Ascending aorta (tissue), 2 donors: ENCODE results near the gene KRT36. TPM values are rescaled to one million over a fixed set of nuclear protein-coding genes. Genes with fewer than 3 reads are reported as not detected.

Experiments
- DNase-seq, 2 donors: peaks; one replicate each; pipeline ENCODE4 v3.0.0-alpha.2; 2019; ENCODE audit warnings: low spot score in 2 of 2
- H3K27ac ChIP-seq, 2 donors: fragments of 200-600 bp; sonication (generic); one replicate each; pipeline ENCODE4 v1.5.1; 2016 to 2017; ENCODE audit warnings: mild to moderate bottlenecking in 1 of 2
- H3K27me3 ChIP-seq: fragments of 200-600 bp; sonication (generic); one replicate; pipeline ENCODE4 v1.5.1; 2017
- H3K36me3 ChIP-seq, 2 donors: fragments of 200-600 bp; sonication (generic); one replicate each; pipeline ENCODE4 v1.5.1; 2016
- H3K4me1 ChIP-seq, 2 donors: fragments of 200-600 bp; sonication (generic); one replicate each; pipeline ENCODE4 v1.5.1; 2016 to 2017; ENCODE audit warnings: mild to moderate bottlenecking in 1 of 2
- H3K4me3 ChIP-seq, 2 donors: fragments of 200-600 bp; sonication (generic); one replicate each; pipeline ENCODE4 v1.5.1; 2016 to 2017; ENCODE audit warnings: mild to moderate bottlenecking in 1 of 2
- H3K9me3 ChIP-seq, 2 donors: fragments of 200-600 bp; sonication (generic); one replicate each; pipeline ENCODE4 v1.5.1; 2016
- intact Hi-C: fragments of 100-400 bp; cut with DNase I; formaldehyde crosslinking; loops from one replicate; pipeline ENCODE4 v1.15.1; 2023
- total RNA-seq: library from RNA; depleted of rRNA; stranded (reverse); fragments of >200 nt; gene quantifications from one replicate; pipeline ENCODE4 v1.1.0, GENCODE V29; 2016
- TF ChIP-seq, protein P1 (sequence below), 3 experiments: fragments of 200-600 bp in 2 of 3; fragments of 450-650 bp in 1 of 3; sonication (generic) in 2 of 3; IDR thresholded peaks; one replicate each; pipeline ENCODE4 v1.5.1; 2016 to 2019; ENCODE audit warnings: antibody characterized with exemption in 3 of 3, mild to moderate bottlenecking in 1 of 3, moderate library complexity in 1 of 3

KRT36 gene
- total RNA-seq, 1 donor from 2014 or later = not detected

DNA sequence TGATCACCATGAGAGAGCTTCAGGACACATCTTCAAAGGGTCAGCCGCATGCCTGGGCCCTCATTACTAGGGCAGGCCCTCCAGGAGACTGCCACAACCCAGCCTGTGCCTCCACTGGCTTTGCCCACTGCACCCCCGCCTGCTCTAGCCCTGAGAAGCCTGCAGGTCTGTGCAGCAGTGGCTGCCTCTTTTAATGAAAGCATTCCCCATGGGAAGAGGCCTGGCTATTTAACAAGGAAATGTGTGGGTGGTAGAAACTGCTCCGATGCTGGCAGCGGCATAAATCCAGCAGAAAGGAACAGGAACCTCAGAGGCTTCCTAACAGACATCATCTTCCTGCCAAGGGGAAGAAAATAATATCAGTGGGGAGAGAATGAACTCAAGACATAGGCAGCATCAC lies 22.1 kb downstream of the KRT36 start:
- no peaks in the 10 kb centered on the region for H3K9me3 ChIP-seq
- no peaks in the 10 kb centered on the region for H3K36me3 ChIP-seq
- H3K27me3 ChIP-seq = no peaks in the 10 kb centered on the region
- H3K4me1 ChIP-seq = no peaks in the 10 kb centered on the region
- no peak overlapping the region for H3K27ac ChIP-seq
- H3K4me3 ChIP-seq = no peak overlapping the region
- TF ChIP-seq, protein P1, sequence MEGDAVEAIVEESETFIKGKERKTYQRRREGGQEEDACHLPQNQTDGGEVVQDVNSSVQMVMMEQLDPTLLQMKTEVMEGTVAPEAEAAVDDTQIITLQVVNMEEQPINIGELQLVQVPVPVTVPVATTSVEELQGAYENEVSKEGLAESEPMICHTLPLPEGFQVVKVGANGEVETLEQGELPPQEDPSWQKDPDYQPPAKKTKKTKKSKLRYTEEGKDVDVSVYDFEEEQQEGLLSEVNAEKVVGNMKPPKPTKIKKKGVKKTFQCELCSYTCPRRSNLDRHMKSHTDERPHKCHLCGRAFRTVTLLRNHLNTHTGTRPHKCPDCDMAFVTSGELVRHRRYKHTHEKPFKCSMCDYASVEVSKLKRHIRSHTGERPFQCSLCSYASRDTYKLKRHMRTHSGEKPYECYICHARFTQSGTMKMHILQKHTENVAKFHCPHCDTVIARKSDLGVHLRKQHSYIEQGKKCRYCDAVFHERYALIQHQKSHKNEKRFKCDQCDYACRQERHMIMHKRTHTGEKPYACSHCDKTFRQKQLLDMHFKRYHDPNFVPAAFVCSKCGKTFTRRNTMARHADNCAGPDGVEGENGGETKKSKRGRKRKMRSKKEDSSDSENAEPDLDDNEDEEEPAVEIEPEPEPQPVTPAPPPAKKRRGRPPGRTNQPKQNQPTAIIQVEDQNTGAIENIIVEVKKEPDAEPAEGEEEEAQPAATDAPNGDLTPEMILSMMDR (IDR thresholded peaks at IDR 0.05) = no peak
- no peak for DNase-seq
- intact Hi-C loops = no loop called here

DNA sequence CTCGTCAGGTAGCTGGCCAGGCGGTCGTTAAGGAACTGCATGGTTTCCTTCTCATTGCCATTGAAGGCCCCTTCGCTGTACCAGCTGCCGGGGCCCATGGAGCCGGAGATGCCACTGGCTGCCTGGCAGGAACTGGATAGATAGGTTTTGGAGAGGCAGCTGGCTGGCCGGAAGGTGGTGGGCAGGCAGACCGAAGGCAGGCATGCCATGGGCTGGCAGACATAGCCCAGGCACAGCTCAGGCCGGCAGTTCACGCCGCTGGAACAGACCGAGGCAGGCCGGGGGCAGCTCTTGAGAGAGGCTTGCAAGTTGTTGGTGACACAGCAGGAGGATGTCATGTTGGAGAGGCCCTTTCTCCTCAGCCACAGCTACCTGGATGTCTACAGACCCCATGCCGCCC lies 22.7 kb downstream of the KRT36 start, which contains the start of gene KRT32:
KRT32 (minus strand) TSS at position 399 of the 400 bp plus-strand sequence; CDS start at position 338, 61 bp downstream.
- DNase-seq = no peak

DNA sequence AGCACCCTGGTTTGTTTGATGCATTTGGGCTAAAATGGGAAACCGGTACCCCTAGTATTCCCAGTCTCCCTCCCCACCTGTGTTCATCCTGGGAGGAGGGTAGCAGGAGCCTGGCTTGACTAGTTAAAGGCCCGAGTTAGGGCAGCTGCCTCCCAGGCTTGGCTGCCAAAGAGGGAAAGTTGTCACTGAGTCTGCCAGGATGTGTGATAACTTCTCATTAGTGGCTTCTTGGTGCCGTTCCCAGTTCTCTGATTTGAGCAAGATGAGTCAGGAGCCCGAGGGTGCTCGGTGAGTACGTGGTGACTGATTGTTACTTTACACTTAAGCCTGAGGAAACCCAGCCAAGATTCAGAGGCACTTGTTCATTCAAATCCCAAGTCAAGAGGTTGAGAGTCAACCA lies 25.0 kb downstream of the KRT36 start:
- DNase-seq = no peak
- Histone ChIP-seq H3K4me3 (no peak overlapping the region), H3K36me3 (no peaks in the 10 kb centered on the region), H3K4me1 (no peaks in the 10 kb centered on the region), H3K27ac (no peak overlapping the region), H3K27me3 (no peaks in the 10 kb centered on the region), H3K9me3 (no peaks in the 10 kb centered on the region)
- intact Hi-C loops = no loop called here
- TF ChIP-seq, protein P1 (IDR thresholded peaks at IDR 0.05) = no peak

More for the DNA sequence above, 22.7 kb downstream of the KRT36 start, which contains the start of gene KRT32:
- Histone ChIP-seq H3K9me3 (no peaks in the 10 kb centered on the region), H3K4me1 (no peaks in the 10 kb centered on the region), H3K27me3 (no peaks in the 10 kb centered on the region), H3K36me3 (no peaks in the 10 kb centered on the region), H3K4me3 (no peak within 1 kb of the TSS), H3K27ac (no peak within 1 kb of the TSS)
- TF ChIP-seq, protein P1 (IDR thresholded peaks at IDR 0.05) = no peak
- intact Hi-C loops = no loop called here

DNA sequence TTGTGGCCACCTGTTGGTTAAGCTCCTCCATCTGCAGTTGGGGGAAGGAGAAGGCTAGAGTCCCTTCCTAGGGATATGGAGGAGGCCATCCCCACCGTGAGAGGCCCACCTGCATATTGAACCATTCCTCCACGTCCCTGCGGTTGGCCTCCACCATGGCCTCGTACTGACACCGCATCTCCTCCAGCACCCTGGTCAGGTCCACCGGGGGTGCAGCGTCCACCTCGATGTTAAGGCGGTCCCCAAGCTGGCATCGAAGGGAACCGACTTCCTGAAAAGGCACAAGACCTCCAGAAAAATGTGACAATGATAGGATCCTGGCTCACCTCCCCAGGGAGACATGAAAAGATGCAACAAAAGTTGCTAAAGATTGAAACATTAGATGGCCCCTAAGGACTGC lies 25.5 kb downstream of the KRT36 start:
- Histone ChIP-seq H3K27me3 (no peaks in the 10 kb centered on the region), H3K36me3 (no peaks in the 10 kb centered on the region), H3K9me3 (no peaks in the 10 kb centered on the region), H3K4me1 (no peaks in the 10 kb centered on the region), H3K4me3 (no peak overlapping the region), H3K27ac (no peak overlapping the region)
- TF ChIP-seq, protein P1 (IDR thresholded peaks at IDR 0.05) = no peak
- DNase-seq = no peak
- intact Hi-C loops = no loop called here

DNA sequence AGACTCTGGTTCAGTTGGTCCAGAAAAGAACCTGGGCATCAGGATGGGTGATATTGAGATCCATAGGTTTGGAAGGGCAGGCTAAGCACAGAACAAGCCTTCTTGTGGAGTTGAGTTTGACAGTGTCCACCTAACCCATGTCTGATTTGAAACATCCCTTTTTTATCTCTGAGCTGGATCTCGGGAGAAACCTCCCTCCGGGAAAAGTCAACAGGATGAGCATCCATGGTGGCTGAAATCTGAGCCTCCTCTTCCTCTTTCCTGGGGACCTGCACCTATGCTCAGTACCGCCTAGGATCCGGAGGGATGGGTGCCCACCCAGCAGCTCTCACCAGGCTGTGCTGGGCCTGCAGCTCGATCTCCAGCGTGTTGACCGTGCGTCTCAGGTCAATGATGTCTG lies 26.0 kb downstream of the KRT36 start:
- H3K27ac ChIP-seq = no peak overlapping the region
- DNase-seq = no peak
- intact Hi-C loops = no loop called here
- H3K4me3 ChIP-seq = no peak overlapping the region
- TF ChIP-seq, protein P1 (IDR thresholded peaks at IDR 0.05) = no peak
- H3K4me1 ChIP-seq = no peaks in the 10 kb centered on the region
- H3K27me3 ChIP-seq = no peaks in the 10 kb centered on the region
- H3K9me3 ChIP-seq = no peaks in the 10 kb centered on the region
- H3K36me3 ChIP-seq = no peaks in the 10 kb centered on the region

DNA sequence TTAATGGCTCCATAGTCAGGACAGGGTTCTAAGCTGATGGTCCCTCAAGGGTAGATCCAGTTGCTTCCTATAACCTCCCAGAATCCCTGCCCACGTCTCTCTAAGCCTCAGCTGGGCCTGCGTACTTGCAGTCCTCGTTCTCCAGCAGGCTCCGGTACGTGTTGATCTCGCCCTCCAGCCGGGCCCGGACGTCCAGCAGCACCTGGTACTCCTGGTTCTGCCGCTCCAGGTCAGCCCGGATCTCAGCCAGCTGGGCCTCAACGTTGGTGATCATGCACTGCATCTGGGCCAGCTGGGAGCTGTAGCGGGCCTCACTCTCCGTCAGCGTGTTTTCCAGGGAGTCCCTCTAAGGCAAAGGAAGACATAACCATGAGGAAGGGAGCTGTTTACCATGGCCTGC lies 27.0 kb downstream of the KRT36 start:
- Histone ChIP-seq H3K36me3 (no peaks in the 10 kb centered on the region), H3K4me3 (no peak overlapping the region), H3K27ac (no peak overlapping the region), H3K9me3 (no peaks in the 10 kb centered on the region), H3K4me1 (no peaks in the 10 kb centered on the region), H3K27me3 (no peaks in the 10 kb centered on the region)
- intact Hi-C loops = no loop called here
- no peak for DNase-seq
- TF ChIP-seq, protein P1 (IDR thresholded peaks at IDR 0.05) = no peak
